ENCODE results near the gene DUOX1. TPM values are rescaled to one million over a fixed set of nuclear protein-coding genes. Genes with fewer than 3 reads are reported as not detected.
"Not testable (repeated sequence)": the region's sequence is repeated elsewhere in the genome, so short reads cannot be mapped to it uniquely, and the experiment has no call there.

DUOX1 gene
- total RNA-seq: 1 to 10 TPM; 1.9 to 2.6 TPM
- long read RNA-seq, partial matches to known transcripts: 2 of 14 reads
- long read RNA-seq, other reads (novel, unspliced or antisense): 12 of 14 reads

GRCh38 chr15:45129651-45130129, at the start of gene DUOX1, which contains the start of gene DUOXA1:
TSS of gene DUOX1 (plus strand) at chr15:45129994. CDS start at chr15:45131967, 1,973 bp downstream.
TSS of gene DUOXA1 (minus strand) at chr15:45129879. CDS start at chr15:45123014, 6,865 bp downstream.
- intact Hi-C loops (cut with DNase I): no loop called here
- peak; percentile 84 to 96 for ATAC-seq
- DNase-seq: peak; percentile 64

GRCh38 chr15:45080593-45080992, 49.2 kb upstream of the DUOX1 start:
- peak; percentile 27 to 43 for ATAC-seq
- intact Hi-C loops (cut with DNase I); DNase-seq: not testable (repeated sequence)

GRCh38 chr15:45082412-45082811, 47.4 kb upstream of the DUOX1 start:
- intact Hi-C loops (cut with DNase I); DNase-seq; ATAC-seq: not testable (repeated sequence)

- no peak for ATAC-seq
- intact Hi-C loops (cut with DNase I): no loop called here
These were observed 46.6 kb upstream of the DUOX1 start for GRCh38 chr15:45083223-45083622.

GRCh38 chr15:45084163-45084562, 45.6 kb upstream of the DUOX1 start:
- DNase-seq: no peak
- ATAC-seq: no peak
- intact Hi-C loops (cut with DNase I): no loop called here

More at GRCh38 chr15:45083223-45083622, 46.6 kb upstream of the DUOX1 start:
- no peak for DNase-seq

GRCh38 chr15:45087513-45087912, 42.3 kb upstream of the DUOX1 start:
- no peak for ATAC-seq
- DNase-seq: no peak
- intact Hi-C loops (cut with DNase I): no loop called here

GRCh38 chr15:45088801-45089711, 40.7 kb upstream of the DUOX1 start:
- intact Hi-C loops (cut with DNase I): no loop called here
- ATAC-seq (peak in 1 of 2 donors; percentile 18), DNase-seq (no peak)

GRCh38 chr15:45089712-45090373, 40.0 kb upstream of the DUOX1 start:
- ATAC-seq (peak in 1 of 2 donors; percentile 11), DNase-seq (no peak)
- intact Hi-C loops (cut with DNase I): no loop called here

- intact Hi-C loops (cut with DNase I): no loop called here
- no peak for DNase-seq
- ATAC-seq: no peak
These were observed 38.6 kb upstream of the DUOX1 start for GRCh38 chr15:45091161-45091560.

- DNase-seq: peak; percentile 55
These were observed 38.2 kb upstream of the DUOX1 start for GRCh38 chr15:45091576-45091975.

GRCh38 chr15:45093013-45093412, 36.8 kb upstream of the DUOX1 start:
- ATAC-seq: no peak
- DNase-seq: no peak
- intact Hi-C loops (cut with DNase I): no loop called here

More at GRCh38 chr15:45091576-45091975, 38.2 kb upstream of the DUOX1 start:
- peak; percentile 87 to 94 for ATAC-seq
- intact Hi-C loops (cut with DNase I): no loop called here

GRCh38 chr15:45093622-45094357, 36.0 kb upstream of the DUOX1 start:
- DNase-seq (no peak), ATAC-seq (no peak)
- intact Hi-C loops (cut with DNase I): no loop called here

- intact Hi-C loops (cut with DNase I): no loop called here
- DNase-seq (no peak), ATAC-seq (peak in 1 of 2 donors; percentile 9)
These were observed 35.5 kb upstream of the DUOX1 start for GRCh38 chr15:45094358-45094730.

- intact Hi-C loops (cut with DNase I): no loop called here
- DNase-seq: no peak
- ATAC-seq: no peak
These were observed 34.1 kb upstream of the DUOX1 start for GRCh38 chr15:45095661-45096060.

- intact Hi-C loops (cut with DNase I): no loop called here
- ATAC-seq (no peak), DNase-seq (no peak)
These were observed 32.3 kb upstream of the DUOX1 start for GRCh38 chr15:45097466-45097865.

GRCh38 chr15:45099549-45100165, 30.1 kb upstream of the DUOX1 start:
- no peak for ATAC-seq
- no peak for DNase-seq
- intact Hi-C loops (cut with DNase I): no loop called here

- intact Hi-C loops (cut with DNase I): no loop called here
- DNase-seq (no peak), ATAC-seq (no peak)
These were observed 28.7 kb upstream of the DUOX1 start for GRCh38 chr15:45100884-45101625.

- intact Hi-C loops (cut with DNase I): no loop called here
- no peak for ATAC-seq
- DNase-seq: no peak
These were observed 28.0 kb upstream of the DUOX1 start for GRCh38 chr15:45101749-45102148.
